OCI-LY1 (cell line): ENCODE results near the gene CASQ1.

Experiments used
- H2AFZ ChIP-seq: fragments of 200-600 bp; sonication (generic), shearing (Covaris generic); 2 replicates; pipeline ENCODE4 v1.6.0; 2014; ENCODE audit warnings: antibody characterized with exemption, mild to moderate bottlenecking, low read length
- H3F3A ChIP-seq: fragments of 200-600 bp; sonication (generic), shearing (Covaris generic); 2 replicates; pipeline ENCODE4 v1.6.0; 2014; ENCODE audit warnings: mild to moderate bottlenecking, antibody characterized with exemption, low read length, moderate library complexity; ENCODE audit not compliant: insufficient read depth
- H3K27ac ChIP-seq: fragments of 200-600 bp; sonication (generic); 2 replicates; pipeline ENCODE4 v1.5.1; 2014; ENCODE audit warnings: low read length, mixed run types, mild to moderate bottlenecking, low read depth; ENCODE audit not compliant: poor library complexity, severe bottlenecking
- H3K27me3 ChIP-seq: fragments of 200-600 bp; sonication (generic); 2 replicates; pipeline ENCODE4 v1.6.0; 2014; ENCODE audit warnings: antibody characterized with exemption, mild to moderate bottlenecking, low read length, moderate library complexity; ENCODE audit not compliant: insufficient read depth
- H3K36me3 ChIP-seq: fragments of 200-600 bp; sonication (generic); 2 replicates; pipeline ENCODE4 v1.6.1; 2014; ENCODE audit warnings: mild to moderate bottlenecking, antibody characterized with exemption, low read length, moderate library complexity, mixed read lengths; ENCODE audit not compliant: insufficient read depth
- H3K4me1 ChIP-seq: fragments of 200-600 bp; sonication (generic); 2 replicates; pipeline ENCODE4 v1.5.1; 2014; ENCODE audit warnings: mild to moderate bottlenecking, low read length, moderate library complexity; ENCODE audit not compliant: insufficient read depth, severe bottlenecking
- H3K4me2 ChIP-seq: fragments of 200-600 bp; sonication (generic), shearing (Covaris generic); 2 replicates; pipeline ENCODE4 v1.6.1; 2014; ENCODE audit warnings: low read length
- H3K4me3 ChIP-seq: fragments of 200-600 bp; sonication (generic); 2 replicates; pipeline ENCODE4 v1.5.1; 2014; ENCODE audit warnings: low read length, low read depth, mild to moderate bottlenecking, mixed read lengths; ENCODE audit not compliant: poor library complexity, severe bottlenecking
- H3K79me2 ChIP-seq: fragments of 200-600 bp; shearing (Covaris generic); 2 replicates; pipeline ENCODE4 v1.6.1; 2016; ENCODE audit warnings: mixed run types, low read length, mixed read lengths; ENCODE audit not compliant: insufficient read depth
- H3K9ac ChIP-seq: fragments of 200-600 bp; sonication (generic), shearing (Covaris generic); 2 replicates; pipeline ENCODE4 v1.6.1; 2014; ENCODE audit warnings: mild to moderate bottlenecking, low read length, mixed read lengths
- H3K9me2 ChIP-seq: fragments of 200-600 bp; sonication (generic), shearing (Covaris generic); 2 replicates; pipeline ENCODE4 v1.6.1; 2014; ENCODE audit warnings: low read depth, mild to moderate bottlenecking, low read length, mixed read lengths
- H3K9me3 ChIP-seq: fragments of 200-600 bp; shearing (Covaris generic); 2 replicates; pipeline ENCODE4 v1.6.1; 2014; ENCODE audit warnings: low read length, mixed read lengths
- H4K20me1 ChIP-seq: fragments of 200-600 bp; sonication (generic), shearing (Covaris generic); 2 replicates; pipeline ENCODE4 v1.6.0; 2016; ENCODE audit warnings: mild to moderate bottlenecking, low read length; ENCODE audit not compliant: insufficient read depth
- EZH2 ChIP-seq: fragments of 200-600 bp; sonication (generic), shearing (Covaris generic); IDR thresholded peaks from 2 replicates; pipeline ENCODE4 v1.8.0; 2017; ENCODE audit warnings: borderline replicate concordance, mixed run types, mild to moderate bottlenecking, antibody characterized with exemption, low read length, moderate library complexity, mixed read lengths
- TF ChIP-seq, protein P1 (sequence below): fragments of 200-600 bp; sonication (generic), shearing (Covaris generic); IDR thresholded peaks from 2 replicates; pipeline ENCODE4 v1.5.1; 2017; ENCODE audit warnings: mild to moderate bottlenecking, antibody characterized with exemption, low read length, moderate library complexity, mixed read lengths

The CASQ1 gene

GRCh38 chr1:160225345-160225744 is 35.0 kb downstream of the CASQ1 start:
- Histone ChIP-seq H3K27me3 (no peaks in the 10 kb centered on the region), H3K4me1 (no peaks in the 10 kb centered on the region), H3K4me2 (no peak overlapping the region), H3K9me2 (no peaks in the 10 kb centered on the region), H3F3A (no peaks in the 10 kb centered on the region), H3K27ac (no peak overlapping the region), H3K9ac (no peak overlapping the region), H3K9me3 (no peaks in the 10 kb centered on the region), H2AFZ (no peak overlapping the region), H4K20me1 (no peaks in the 10 kb centered on the region), H3K79me2 (no peaks in the 10 kb centered on the region), H3K36me3 (peaks cover 93% of the 10 kb centered on the region), H3K4me3 (no peak overlapping the region)
- no peak for TF ChIP-seq EZH2
- TF ChIP-seq, protein P1, sequence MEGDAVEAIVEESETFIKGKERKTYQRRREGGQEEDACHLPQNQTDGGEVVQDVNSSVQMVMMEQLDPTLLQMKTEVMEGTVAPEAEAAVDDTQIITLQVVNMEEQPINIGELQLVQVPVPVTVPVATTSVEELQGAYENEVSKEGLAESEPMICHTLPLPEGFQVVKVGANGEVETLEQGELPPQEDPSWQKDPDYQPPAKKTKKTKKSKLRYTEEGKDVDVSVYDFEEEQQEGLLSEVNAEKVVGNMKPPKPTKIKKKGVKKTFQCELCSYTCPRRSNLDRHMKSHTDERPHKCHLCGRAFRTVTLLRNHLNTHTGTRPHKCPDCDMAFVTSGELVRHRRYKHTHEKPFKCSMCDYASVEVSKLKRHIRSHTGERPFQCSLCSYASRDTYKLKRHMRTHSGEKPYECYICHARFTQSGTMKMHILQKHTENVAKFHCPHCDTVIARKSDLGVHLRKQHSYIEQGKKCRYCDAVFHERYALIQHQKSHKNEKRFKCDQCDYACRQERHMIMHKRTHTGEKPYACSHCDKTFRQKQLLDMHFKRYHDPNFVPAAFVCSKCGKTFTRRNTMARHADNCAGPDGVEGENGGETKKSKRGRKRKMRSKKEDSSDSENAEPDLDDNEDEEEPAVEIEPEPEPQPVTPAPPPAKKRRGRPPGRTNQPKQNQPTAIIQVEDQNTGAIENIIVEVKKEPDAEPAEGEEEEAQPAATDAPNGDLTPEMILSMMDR, result no peak

DNA sequence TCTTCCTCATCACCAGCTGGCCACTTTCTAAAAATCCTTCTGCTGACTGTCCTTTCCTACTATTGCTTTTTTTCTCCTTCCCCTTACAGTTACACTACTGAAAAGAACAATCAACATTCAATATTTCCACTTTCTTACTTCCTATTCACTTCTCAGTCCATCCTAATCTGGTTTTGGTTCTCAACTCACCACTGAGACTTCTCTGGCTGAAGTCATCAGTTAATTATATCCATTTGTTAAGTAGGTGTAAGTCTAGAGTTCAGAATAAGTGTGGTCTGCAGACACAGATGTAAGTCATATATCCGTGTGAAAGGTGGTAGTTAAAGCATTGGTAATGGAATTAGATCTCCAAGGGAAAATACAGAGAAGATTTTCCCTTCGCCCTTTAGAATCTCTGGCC is 36.2 kb downstream of the CASQ1 start:
- Histone ChIP-seq H3K9me3 (no peaks in the 10 kb centered on the region), H3K9ac (no peak overlapping the region), H3K4me2 (no peak overlapping the region), H3K27ac (no peak overlapping the region), H3K27me3 (no peaks in the 10 kb centered on the region), H3K36me3 (peaks cover 97% of the 10 kb centered on the region), H3K4me3 (no peak overlapping the region), H3K9me2 (no peaks in the 10 kb centered on the region), H3K4me1 (no peaks in the 10 kb centered on the region), H2AFZ (no peak overlapping the region), H3F3A (no peaks in the 10 kb centered on the region), H4K20me1 (no peaks in the 10 kb centered on the region), H3K79me2 (no peaks in the 10 kb centered on the region)
- no peak for TF ChIP-seq EZH2
- TF ChIP-seq, protein P1, result no peak

- Histone ChIP-seq H3K79me2 (no peaks in the 10 kb centered on the region), H4K20me1 (no peaks in the 10 kb centered on the region), H3K9me3 (no peaks in the 10 kb centered on the region), H3K36me3 (peaks cover 97% of the 10 kb centered on the region), H3K27ac (no peak overlapping the region), H3K27me3 (no peaks in the 10 kb centered on the region), H2AFZ (no peak overlapping the region), H3K4me3 (no peak overlapping the region), H3K4me2 (no peak overlapping the region), H3K9me2 (no peaks in the 10 kb centered on the region), H3F3A (no peaks in the 10 kb centered on the region), H3K4me1 (no peaks in the 10 kb centered on the region), H3K9ac (no peak overlapping the region)
- TF ChIP-seq, protein P1, result no peak
- no peak for TF ChIP-seq EZH2
Measured at GRCh38 chr1:160227034-160227433, 36.7 kb downstream of the CASQ1 start.
